HL-60 (cell line): ENCODE results near the gene AVPR2.

Experiments
- DNase-seq, 2 experiments: peaks; one replicate each; pipeline ENCODE4 v3.0.0-alpha.2; 2010 to 2020; ENCODE audit warnings: low read depth in 1 of 2, low spot score in 1 of 2
- H3K27ac ChIP-seq: fragments of 250-450 bp; sonication (Bioruptor Pico); replicated peaks from 2 replicates; pipeline ENCODE4 v1.5.1; 2020; ENCODE audit warnings: mild to moderate bottlenecking, moderate library complexity
- H3K27me3 ChIP-seq: fragments of 250-450 bp; sonication (Bioruptor Pico); 2 replicates; pipeline ENCODE4 v1.5.1; 2021; ENCODE audit warnings: mild to moderate bottlenecking, moderate library complexity; ENCODE audit not compliant: insufficient read depth, poor library complexity, severe bottlenecking
- H3K4me3 ChIP-seq: replicated peaks from 2 replicates; pipeline ENCODE4 v1.5.1; 2011; ENCODE audit warnings: mild to moderate bottlenecking, control low read depth, low read length; ENCODE audit not compliant: insufficient read depth
- GABPA ChIP-seq: IDR thresholded peaks from 2 replicates; pipeline ENCODE4 v1.6.1; 2012; ENCODE audit warnings: low read depth
- POLR2AphosphoS5 ChIP-seq: IDR thresholded peaks from 2 replicates; pipeline ENCODE4 v1.6.1; 2012; ENCODE audit warnings: low read depth
- SPI1 ChIP-seq: IDR thresholded peaks from 2 replicates; pipeline ENCODE4 v1.6.1; 2012; ENCODE audit warnings: low read depth, mild to moderate bottlenecking, borderline replicate concordance
- TF ChIP-seq, protein P1 (sequence below): IDR thresholded peaks from one replicate; pipeline ENCODE4 v1.5.1; 2011; ENCODE audit warnings: low read length, control low read depth, inconsistent platforms; ENCODE audit not compliant: insufficient read depth
- TF ChIP-seq, protein P2 (sequence below): IDR thresholded peaks from 2 replicates; pipeline ENCODE4 v1.6.1; 2012; ENCODE audit warnings: low read depth; ENCODE audit not compliant: insufficient replicate concordance

Gene AVPR2

DNA sequence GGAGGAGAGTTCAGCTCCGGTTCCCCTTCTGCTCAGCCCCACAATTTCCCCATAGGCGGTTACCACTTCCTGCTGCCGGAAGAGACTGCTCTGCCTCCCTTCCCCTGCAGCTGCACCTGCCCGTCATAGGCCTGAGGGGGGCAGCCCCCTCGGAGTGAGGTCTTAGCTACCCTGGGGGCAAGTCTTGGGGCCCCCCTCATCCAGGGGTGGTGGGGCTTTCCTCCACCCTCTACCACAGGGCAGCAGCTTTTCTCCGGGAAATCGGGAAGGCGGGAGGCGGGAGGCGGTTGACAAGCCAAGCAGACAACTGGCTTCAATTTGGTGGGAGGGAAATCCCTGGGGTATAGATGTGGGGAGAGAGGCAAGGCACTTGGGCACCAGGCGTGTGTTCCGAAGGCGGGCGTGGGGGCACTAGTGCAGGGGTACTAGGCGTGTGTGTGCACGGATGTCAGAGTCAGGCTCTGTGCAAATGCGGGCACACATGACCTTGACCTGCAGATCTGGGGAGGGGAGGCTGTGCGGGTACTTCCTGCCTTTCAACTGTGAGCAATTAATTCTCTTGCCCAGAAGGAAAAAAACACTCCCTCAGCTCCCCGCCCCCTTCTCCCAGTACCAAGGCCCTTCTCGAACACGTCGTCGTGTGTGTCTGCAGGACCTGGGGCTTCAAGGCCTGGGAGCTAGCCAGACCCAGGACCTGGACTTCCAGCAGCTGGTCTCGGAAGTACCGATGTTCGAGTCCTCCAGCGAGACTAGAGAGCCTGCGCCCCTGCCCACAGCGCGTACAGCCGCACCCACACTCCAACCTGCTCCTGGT is 22.6 kb downstream of the AVPR2 start:
- H3K27me3 ChIP-seq = no peaks in the 10 kb centered on the region
- peak overlapping the region; percentile 59 for H3K4me3 ChIP-seq
- peak overlapping the region; percentile 100 for H3K27ac ChIP-seq
- TF ChIP-seq, protein P1, sequence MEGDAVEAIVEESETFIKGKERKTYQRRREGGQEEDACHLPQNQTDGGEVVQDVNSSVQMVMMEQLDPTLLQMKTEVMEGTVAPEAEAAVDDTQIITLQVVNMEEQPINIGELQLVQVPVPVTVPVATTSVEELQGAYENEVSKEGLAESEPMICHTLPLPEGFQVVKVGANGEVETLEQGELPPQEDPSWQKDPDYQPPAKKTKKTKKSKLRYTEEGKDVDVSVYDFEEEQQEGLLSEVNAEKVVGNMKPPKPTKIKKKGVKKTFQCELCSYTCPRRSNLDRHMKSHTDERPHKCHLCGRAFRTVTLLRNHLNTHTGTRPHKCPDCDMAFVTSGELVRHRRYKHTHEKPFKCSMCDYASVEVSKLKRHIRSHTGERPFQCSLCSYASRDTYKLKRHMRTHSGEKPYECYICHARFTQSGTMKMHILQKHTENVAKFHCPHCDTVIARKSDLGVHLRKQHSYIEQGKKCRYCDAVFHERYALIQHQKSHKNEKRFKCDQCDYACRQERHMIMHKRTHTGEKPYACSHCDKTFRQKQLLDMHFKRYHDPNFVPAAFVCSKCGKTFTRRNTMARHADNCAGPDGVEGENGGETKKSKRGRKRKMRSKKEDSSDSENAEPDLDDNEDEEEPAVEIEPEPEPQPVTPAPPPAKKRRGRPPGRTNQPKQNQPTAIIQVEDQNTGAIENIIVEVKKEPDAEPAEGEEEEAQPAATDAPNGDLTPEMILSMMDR = no peak
- peak; percentile 99 for TF ChIP-seq POLR2AphosphoS5
- TF ChIP-seq GABPA = peak; percentile 61
- TF ChIP-seq, protein P2, sequence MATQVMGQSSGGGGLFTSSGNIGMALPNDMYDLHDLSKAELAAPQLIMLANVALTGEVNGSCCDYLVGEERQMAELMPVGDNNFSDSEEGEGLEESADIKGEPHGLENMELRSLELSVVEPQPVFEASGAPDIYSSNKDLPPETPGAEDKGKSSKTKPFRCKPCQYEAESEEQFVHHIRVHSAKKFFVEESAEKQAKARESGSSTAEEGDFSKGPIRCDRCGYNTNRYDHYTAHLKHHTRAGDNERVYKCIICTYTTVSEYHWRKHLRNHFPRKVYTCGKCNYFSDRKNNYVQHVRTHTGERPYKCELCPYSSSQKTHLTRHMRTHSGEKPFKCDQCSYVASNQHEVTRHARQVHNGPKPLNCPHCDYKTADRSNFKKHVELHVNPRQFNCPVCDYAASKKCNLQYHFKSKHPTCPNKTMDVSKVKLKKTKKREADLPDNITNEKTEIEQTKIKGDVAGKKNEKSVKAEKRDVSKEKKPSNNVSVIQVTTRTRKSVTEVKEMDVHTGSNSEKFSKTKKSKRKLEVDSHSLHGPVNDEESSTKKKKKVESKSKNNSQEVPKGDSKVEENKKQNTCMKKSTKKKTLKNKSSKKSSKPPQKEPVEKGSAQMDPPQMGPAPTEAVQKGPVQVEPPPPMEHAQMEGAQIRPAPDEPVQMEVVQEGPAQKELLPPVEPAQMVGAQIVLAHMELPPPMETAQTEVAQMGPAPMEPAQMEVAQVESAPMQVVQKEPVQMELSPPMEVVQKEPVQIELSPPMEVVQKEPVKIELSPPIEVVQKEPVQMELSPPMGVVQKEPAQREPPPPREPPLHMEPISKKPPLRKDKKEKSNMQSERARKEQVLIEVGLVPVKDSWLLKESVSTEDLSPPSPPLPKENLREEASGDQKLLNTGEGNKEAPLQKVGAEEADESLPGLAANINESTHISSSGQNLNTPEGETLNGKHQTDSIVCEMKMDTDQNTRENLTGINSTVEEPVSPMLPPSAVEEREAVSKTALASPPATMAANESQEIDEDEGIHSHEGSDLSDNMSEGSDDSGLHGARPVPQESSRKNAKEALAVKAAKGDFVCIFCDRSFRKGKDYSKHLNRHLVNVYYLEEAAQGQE = peak; percentile 50
- peak; percentile 73; the same call in 1 of the 2 replicates for TF ChIP-seq SPI1
- peak; percentile 71 to 98 for DNase-seq

DNA sequence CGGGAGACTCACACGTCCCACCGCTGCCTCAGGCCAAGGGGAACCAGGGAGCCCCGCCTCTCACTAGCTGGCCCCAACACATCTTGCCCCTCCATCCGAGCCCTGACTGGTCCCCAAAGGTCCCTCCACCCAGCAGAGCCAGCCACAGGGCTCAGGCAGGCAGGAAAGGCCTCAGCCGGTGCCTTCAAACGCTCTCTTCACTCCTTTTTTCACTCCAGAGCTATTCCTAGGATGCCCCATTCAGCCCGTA is 23.1 kb downstream of the AVPR2 start:
- peak overlapping the region; percentile 100 for H3K27ac ChIP-seq
- no peak for DNase-seq

DNA sequence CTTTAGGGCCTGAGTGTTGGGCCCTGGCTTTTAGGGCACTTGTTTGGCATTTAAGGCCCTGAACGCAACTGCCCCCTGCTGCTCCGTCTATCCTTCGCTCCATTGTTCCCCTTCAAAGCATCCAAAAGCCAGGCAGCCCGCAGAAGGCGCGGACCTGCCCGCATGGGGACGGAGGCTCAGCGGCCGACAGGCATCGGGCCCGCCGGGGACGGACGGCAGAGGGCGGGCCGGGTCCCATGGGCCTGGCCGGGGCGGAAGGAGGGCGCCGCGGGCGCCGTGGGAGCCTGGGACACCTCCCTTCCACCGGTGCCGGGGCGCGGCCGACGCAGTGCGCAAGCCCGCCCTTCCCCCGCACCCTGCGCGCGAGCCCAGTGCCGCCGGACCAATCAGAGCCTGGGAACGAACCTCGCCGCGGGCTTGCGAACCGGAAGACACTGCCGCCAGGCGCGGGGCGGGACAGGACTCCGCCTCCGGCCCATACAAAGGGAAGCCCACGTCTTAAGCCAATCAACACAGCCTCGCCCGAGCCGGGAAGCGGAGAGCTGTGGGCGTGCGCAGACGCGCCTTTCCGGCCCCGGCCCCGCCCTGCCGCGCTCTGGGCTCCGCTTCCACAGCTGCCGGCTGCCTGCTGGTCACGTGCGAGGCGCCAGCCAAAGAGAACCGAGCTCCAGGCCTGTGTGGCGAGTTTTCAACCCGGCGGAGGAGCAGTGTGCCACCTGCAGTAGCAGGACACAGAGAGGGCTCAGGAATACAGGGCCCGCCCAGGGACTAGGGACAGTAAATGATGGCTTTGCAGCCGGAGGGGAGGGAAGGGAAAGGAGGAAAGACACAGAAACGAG is 23.7 kb downstream of the AVPR2 start:
- no peaks in the 10 kb centered on the region for H3K27me3 ChIP-seq
- H3K27ac ChIP-seq = peak overlapping the region; percentile 100
- peak overlapping the region; percentile 44 for H3K4me3 ChIP-seq
- peak; percentile 66 for TF ChIP-seq POLR2AphosphoS5
- TF ChIP-seq, protein P1 = no peak
- DNase-seq = peak; percentile 88 to 93

More for the DNA sequence above, 23.1 kb downstream of the AVPR2 start:
- Histone ChIP-seq H3K4me3 (peak overlapping the region; percentile 44), H3K27me3 (no peaks in the 10 kb centered on the region)
- TF ChIP-seq, protein P1 = no peak
- TF ChIP-seq SPI1 (no peak), GABPA (no peak), POLR2AphosphoS5 (no peak)
- TF ChIP-seq, protein P2 = no peak
